GM19023 (cell line): Measurements from ENCODE around the gene UBTD2.
"Not testable (repeated sequence)": the region's sequence is repeated elsewhere in the genome, so short reads cannot be mapped to it uniquely, and the experiment has no call there.

Source experiments
- ATAC-seq: cut with Tn5 transposase; IDR thresholded peaks from one replicate; pipeline ENCODE4 v1.9.1; 2021; ENCODE audit warnings: mild to moderate bottlenecking, moderate library complexity; ENCODE audit not compliant: unreplicated experiment

Gene UBTD2

DNA sequence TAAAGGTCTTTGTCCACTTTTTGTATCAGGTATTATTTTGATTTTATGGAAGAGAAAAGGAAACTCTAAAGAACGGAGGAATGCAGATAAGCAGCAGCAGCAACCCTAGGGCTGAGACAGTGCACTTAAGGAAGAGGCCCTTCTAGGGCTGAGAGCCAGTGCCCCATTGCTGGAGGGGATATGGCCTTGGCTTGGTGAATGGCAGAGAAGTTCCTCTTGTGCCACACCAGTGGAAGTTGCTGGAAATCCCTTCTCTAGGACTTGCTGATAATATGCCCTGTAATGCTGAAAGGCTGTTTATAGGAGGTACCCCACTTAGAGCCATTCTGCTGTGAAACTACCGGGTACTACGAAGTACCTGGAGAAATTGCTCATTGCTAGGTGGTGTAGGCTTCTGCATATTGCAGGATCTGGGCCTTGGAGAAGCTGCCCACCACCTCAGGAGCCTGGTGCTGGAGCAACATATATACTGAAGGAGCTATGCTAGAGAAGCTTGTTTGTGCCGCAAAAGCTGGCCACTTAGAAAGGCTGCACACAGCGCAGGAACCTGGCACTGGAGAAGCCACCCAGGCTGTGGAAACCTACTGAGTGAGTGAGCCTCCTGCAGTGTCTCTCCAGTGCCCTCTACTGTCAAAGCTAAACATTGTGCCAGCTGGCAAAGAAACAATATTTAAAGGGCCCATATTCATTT is 9.6 kb upstream of the UBTD2 start:
- ATAC-seq = peak; percentile 69

DNA sequence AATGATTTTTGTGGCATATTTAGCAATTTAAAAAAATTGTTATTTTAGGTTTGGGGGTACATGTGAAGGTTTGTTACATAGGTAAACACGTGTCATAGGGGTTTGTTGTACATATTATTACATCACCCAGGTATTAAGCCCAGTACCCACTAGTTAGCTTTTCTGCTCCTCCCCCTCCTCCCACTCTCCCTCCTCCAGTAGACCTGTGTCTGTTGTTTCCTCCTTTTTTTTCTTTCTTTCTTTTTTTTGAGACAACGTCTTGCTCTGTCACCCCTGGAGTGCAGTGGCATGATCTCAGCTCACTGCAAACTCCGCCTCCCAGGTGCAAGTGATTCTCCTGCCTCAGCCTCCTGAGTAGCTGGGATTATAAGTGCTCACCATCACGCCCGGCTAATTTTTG is 8.3 kb upstream of the UBTD2 start:
- not testable (repeated sequence) for ATAC-seq

DNA sequence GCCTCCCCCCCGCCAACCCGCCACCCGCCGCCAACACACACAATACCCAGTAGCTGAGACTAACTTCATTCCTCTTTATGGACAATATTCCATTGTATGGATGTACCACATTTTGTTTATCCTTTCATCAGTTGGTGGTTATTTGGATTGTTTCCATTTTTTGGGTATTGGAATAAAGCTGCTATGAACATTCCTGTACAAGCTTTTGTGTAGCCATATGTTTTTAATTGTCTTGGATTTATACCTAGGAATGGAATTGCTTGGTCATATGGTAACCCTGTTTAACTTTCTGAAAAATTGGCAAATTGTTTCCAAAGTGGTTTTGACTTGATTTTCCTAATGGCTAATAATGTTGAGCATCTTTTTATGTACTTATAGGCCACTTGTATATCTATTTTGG is 4.9 kb upstream of the UBTD2 start:
- ATAC-seq = no peak

DNA sequence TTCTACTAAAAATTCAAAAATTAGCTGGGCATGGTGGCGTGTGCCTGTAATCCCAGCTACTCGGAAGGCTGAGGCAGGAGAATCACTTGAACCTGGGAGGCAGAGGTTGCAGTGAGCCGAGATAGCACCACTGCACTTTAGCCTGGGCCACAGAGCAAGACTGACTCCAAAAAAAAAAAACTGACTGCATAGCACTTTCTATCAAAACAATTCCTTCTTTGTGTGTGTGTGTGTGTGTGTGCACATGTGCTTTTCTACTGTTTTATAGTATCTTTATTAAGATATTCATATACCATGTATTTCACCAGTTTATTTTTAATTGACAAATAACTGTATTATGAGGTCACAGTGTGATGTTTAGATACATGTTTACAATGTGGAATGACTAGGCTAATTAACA is 3.6 kb upstream of the UBTD2 start:
- ATAC-seq = not testable (repeated sequence)

DNA sequence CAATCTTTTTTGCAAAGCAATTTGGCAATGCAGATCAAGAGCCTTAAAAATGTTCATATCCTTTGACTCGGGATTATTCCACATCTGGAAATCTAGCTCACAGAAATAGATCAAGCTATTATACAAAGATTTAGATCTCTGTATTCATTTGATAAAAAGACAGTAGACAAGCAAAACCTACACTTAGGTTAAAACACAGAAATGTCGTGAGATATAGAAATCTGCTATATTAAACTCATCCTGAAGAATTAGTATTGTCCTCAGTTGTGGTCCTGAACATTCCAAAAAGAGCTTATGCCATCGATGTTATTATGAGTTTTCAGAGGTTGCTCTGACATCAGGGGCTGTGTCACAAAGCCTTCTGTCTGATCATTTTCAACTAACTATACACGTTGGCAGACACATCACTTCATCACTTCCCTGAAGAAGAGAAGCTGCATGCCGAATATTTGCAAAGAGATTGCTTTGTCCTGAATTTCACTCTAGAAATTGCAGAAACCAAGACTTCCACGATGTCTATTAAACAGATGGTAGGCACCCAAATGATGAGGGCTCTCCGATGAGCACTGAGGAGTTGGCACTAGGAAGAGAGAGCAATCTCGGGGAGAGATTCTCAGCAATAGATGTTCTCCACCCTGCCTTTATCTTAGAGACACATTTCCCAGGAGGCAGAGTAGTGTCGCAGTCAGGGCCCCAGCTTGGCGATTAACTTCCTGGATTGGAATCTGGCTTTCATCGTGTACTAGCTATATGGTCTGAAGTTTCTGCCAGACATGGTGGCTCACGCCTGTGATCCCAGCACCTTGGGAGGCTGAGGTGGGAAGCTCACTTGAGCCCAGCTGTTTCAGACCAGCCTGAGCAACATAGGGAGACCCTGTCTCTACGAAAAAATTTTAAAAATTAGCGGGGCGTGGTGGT is 1.9 kb upstream of the UBTD2 start:
- no peak for ATAC-seq

DNA sequence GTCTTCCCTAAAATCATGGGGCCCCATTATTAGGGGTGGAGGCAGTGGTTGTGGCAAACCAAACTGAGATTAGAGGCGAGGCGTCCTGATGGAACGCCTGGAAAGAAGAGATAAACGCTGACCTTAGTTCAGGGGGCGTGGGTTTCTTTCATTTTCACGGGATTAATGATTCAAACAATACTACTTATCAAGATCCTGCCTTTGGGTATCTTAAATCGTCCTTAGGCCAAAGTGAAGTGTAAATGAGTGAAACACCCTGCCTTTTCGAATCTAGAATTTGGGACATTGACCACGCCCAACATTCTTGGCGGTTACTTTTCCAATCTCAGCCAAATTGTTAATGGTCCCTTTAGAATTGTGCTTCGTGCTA is 1.0 kb upstream of the UBTD2 start:
- ATAC-seq = no peak

DNA sequence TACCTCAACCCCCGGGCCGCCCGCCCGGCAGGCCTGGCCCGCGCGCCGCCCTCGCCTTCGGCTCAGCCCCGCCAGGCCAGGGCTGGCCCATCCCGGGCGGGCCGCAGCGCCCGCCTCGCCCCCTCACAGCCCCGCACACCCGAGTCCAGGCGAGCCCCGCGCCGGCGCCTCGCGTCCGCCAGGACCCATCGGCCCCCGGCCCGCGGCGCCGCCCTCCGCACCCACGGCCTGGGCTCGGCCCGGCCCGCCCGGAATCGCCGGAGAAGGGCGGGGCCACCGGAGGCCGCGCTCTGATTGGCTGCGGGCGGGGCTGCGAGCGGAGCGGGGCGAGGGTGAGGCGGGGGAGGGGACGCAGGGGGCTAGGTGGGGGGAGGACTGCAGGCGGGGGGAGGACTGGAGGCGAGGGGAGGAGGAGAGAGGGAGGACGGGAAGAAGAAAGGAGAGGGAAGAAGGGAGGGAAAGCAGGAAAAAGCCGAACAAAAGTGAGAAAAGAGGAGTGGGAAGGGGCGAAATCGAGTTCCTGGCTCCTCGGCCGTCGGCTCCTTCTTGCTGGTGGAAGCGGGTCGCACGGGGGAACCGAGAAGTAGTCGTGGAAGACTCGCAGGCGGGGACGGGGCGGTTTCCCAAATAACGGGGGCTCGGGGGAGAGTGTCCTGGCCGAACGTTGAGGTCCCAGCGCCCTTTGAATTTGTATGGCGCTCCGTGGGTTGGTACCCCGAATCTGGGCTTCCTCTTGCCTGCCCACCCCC is 472 bp upstream of the UBTD2 start:
- ATAC-seq = peak; percentile 87

DNA sequence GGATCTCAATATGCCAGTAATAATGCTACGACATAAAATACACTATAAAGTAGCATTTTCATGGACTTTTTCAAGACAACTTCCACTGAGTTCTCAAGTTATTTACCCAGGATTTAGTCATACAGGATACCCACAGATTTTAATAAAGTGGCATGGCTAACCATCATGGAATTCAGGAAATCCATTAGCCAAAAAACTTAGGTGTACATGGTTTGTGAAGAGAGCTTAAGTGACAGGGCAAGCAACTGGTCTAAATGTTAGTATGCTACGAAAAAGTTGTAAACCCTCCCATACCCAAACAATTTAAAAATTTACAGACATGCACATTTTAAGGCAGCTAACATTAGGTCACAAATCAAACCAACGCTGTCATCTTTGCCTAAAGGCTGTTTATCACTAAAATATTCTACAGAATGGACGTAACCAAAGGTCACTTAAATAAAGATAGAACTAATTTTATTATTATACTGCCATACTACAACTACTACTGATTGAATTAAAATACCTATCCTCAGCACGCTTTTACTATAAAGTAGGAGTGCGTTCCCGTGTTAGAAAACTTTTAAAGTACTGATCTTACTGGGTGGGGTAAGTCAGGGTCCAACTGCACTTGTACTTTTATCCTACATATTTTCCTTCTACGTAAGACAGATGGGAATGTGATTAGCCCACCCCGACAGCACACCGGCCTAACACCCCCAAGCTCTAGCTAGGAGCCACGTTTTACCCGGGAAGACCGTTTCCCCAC is 1.1 kb downstream of the UBTD2 start:
- ATAC-seq = no peak

DNA sequence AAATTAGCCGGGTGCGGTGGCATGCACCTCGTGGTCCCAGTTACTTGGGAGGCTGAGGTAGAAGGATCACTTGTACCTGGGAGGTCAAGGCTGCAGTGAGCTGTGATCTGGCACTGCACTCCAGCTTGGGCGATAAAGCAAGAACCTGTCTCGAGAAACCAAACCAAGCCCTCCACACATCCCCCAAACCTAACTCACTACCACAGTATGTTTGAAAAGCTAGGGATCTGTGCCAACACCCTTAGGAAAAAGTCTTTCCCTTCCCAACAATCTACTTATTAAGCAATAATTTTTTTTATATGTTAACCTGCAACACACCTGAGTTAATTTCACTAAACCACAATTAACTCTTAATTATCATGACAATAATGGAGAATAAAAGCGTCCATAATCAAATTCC is 2.2 kb downstream of the UBTD2 start:
- ATAC-seq = no peak

DNA sequence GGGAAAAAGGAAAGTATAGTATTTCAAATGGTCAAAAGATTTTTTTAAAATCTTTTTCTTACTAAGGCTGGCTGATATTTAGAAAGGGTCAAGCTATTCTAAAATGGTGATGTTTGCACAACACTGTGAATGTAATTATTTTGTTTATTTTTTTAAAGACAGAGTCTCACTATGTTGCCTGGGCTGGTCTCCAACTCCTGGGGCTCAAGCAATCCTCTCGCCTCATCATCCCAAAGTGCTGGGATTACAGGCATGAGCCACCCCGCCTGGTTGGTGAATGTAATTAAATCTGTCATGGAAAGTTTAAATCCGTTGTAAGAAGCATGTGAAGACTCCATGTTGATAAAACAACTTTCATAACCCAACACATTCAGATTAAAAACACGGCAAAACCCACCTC is 2.6 kb downstream of the UBTD2 start:
- ATAC-seq = no peak

DNA sequence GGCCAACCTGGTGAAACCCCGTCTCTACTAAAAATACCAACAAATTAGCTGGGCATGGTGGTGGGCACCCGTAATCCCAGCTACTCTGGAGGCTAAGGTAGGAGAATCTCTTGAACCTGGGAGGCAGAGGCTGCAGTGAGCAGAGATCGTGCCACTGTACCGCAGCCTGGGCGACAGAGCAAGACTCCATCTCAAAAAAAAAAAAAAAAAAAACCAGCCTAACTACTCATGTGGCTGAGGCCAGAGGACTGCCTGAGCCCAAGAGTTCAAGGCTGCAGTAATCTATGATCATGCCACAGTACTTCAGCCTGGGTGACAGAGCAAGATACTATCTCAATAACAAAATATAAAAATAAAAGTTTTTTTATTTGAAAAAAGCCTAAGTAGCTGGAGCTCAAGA is 3.2 kb downstream of the UBTD2 start:
- ATAC-seq = no peak

DNA sequence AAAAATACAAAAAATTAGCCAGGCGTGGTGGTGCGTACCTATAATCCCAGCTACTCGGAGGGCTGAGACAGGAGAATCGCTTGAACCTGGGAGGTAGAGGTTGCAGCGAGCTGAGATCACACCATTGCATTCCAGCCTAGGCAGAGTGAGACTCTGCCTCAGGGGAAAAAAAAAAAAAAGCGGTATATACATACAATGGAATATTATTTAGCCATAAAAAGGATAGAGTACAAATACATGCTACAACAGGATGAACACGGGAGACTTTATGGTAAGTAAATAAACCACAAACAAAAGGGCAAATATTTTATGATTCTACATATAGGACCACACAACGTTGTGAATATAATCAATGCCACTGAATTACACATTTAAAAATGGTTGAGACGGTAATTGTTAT is 5.2 kb downstream of the UBTD2 start:
- ATAC-seq = no peak

DNA sequence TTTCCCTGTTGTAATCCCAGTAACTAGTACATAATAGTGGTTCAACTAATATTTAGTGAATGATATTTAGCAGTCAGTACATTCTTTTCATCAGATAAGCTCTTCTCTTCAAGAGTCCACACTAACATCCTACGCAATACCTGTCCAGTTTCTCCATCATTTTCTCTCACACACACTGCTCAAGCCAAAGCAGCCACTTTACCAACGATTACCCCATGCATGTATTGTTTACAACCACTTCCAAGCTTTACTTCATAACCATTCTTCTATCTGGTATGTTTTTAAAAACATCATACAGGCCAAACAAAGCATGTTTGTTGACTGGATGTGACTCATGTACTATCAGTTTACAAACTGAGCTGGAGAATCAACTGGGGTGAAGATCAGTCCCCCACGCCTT is 7.3 kb downstream of the UBTD2 start:
- no peak for ATAC-seq

DNA sequence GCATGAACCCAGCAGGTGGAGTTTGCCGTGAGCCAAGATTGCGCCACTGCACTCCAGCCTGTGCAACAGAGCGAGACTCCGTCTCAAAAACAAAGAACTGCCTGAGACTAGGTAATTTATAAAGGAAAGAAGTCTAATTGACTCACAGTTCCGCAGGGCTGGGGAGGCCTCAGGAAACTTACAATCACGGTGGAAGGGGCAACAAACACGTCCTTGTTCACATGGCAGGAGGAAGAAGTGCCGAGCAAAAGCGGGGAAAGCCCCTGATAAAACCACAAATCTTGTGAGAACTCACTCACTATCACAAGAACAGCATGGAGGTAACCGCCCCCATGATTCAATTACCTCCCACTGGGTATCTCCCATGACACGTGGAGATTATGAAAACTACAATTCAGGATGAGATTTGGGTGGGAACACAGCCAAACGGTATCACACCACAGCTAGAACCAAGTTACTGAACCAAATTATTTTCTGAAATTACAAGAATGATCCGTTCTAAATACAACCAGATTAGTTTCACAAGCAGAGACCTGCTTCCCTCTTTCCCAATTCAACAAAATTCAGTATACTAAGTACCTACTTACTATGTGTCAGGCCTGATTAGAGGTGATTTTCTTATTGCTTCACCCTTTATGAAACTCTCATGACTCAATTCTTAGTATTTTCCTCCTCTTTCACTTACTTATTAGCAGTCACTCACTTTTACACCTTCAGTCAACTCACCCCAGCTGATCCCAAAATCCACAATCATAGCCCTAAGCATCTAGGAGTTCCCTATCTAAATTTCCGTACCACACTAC is 8.4 kb downstream of the UBTD2 start:
- no peak for ATAC-seq

DNA sequence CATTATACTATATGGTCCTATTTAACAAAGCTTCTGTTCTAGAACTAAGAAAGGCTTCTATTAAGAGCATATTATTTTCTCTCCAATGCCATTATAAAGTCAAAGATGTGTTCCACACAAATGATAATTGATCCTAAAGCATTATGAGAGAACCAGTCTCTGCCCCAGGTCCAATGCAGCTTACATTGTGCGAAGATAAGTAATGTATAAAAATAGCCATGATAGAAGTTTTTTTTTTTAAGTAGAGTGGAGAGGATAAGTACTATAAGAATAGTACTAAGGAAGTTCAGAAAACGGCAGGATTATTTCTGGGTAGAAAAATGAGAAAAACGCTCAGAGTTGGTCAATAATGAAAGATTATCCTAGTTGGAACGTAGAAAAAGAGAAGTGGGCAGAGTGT is 15.6 kb downstream of the UBTD2 start:
- no peak for ATAC-seq

DNA sequence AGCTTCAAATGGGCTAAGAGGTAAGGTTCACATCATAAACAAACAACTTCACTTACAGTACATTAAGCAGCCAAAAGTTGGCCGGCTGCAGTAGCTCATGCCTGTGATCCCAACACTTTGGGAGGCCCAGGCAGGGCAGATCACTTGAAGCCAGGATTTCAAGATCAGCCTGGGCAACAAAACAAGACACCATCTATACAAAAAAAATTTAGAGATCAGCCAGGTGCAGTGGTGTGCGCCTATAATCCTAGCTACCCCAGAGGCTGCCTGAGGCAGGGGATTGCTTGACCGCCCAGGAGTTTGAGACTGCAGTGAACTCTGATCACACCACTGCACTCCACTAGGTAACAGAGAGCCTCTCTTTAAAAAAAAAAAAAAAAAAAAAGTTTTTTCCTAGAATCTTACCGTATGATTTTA is 16.9 kb downstream of the UBTD2 start:
- ATAC-seq = no peak

DNA sequence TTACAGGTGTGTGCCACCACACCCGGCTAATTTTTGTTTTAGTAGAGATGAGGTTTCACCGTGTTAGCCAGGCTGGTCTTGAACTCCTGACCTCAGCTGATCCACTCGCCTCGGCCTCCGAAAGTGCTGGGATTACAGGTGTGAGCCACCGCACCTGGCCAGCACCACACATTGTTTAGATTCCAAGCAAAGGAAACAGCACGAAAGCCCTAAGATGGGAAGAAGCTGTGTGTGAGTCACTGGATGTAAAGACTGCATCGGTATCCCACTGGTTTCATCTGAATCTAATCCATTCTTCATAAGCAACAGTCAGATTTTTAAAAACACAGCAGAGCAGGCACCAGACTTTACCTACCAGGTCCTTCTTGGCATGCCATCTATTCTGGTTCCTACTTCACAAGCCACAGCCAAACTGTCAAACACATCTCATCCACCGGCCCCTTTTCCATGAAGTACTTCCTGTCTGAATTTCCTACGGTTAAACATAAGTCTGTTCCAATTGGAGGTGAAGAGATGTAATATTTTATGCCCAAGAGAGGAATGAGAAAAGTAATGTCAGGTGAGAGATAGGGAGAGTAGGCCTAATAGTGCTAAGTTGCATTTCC is 17.4 kb downstream of the UBTD2 start:
- ATAC-seq = no peak

DNA sequence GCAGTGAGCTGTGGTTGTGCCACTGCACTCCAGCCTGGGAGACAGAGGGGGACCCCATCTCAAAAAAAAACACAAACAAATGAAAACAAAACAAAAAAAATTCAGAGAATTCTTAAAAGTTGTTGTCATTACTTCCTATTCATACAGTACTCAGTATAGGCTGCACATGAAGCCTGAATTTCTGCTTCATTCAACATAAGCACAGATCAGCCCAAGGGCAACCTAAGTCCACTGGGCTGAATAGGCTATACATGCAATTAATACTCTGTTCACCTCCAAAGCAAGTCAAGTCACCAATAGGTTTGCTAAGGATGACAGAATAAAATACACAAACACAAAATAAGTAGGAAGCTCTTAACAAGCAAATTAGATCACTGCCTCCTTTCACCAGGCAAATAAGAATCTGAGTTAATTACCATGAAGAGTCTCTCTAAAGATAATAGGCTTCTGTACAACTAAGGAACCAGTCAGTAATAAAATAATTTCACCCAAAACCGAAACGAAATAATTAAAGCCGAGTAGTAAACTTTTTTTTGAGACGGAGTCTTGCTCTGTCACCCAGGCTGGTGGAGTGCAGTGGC is 18.7 kb downstream of the UBTD2 start:
- ATAC-seq = no peak

DNA sequence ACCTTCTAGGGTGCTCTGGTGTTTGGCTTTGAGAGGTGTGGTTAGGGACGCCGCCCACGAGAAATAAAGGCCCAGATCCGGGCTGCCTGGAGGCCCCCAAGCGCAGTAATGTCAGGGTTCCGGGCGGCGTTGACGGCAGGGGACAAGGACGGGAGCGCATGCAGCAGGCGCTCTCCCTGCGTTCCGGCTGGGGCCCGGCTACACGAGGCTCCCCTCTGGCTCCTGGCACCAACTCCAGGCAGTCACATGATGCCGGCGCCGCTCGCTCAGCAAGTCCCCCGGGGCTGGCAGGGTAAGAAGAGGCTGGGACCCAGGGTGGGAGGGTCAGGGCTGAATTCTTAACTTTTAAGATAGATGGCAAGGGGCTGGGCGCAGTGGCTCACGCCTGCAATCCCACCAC is 28.1 kb downstream of the UBTD2 start:
- ATAC-seq = no peak
